ENCODE results near the gene RAB36. TPM values are rescaled to one million over a fixed set of nuclear protein-coding genes. Genes with fewer than 3 reads are reported as not detected.

Gene RAB36
- total and polyA plus RNA-seq, 7 donors, result 0.05 to 0.56 (median 0.23) TPM; not detected in 1

- DNase-seq (no peak), ATAC-seq (no peak)
- 78 to 85% (median 81%) methylated on average over 10 of the region's 10 CpGs for WGBS, 3 donors
- no peak overlapping the region for H3K27ac ChIP-seq
- H3K4me1 ChIP-seq, result no peaks in the 10 kb centered on the region
- H3K27me3 ChIP-seq (ENCODE audit: insufficient read depth in 3 of 3, low read length in 2 of 3), result peaks cover 0 to 7% (median 0%) of the 10 kb centered on the region in 3 donors
- no peak for TF ChIP-seq CTCF (IDR thresholded peaks at IDR 0.05)
- no peak overlapping the region for H3K4me3 ChIP-seq
- intact Hi-C loops (cut with DNase I), result no loop called here
- no peaks in the 10 kb centered on the region for H3K36me3 ChIP-seq (ENCODE audit: insufficient read depth in 1 of 2, low read depth in 1 of 2)
- H3K9me3 ChIP-seq, result no peaks in the 10 kb centered on the region
Observed at GRCh38 chr22:23116506-23117263, 28.6 kb upstream of the RAB36 start.

- no peak for TF ChIP-seq CTCF (IDR thresholded peaks at IDR 0.05)
- no peak overlapping the region for H3K27ac ChIP-seq
- H3K9me3 ChIP-seq, result no peaks in the 10 kb centered on the region
- no peaks in the 10 kb centered on the region for H3K4me1 ChIP-seq
- H3K27me3 ChIP-seq (ENCODE audit: insufficient read depth in 3 of 3, low read length in 2 of 3), result peaks cover 0 to 7% (median 0%) of the 10 kb centered on the region in 3 donors
- H3K36me3 ChIP-seq (ENCODE audit: insufficient read depth in 1 of 2, low read depth in 1 of 2), result no peaks in the 10 kb centered on the region
- WGBS, 3 donors, result 92 to 95% (median 93%) methylated on average over 10 of the region's 10 CpGs
- no peak for ATAC-seq
- H3K4me3 ChIP-seq, result no peak overlapping the region
- intact Hi-C loops (cut with DNase I), result no loop called here
- no peak for DNase-seq
Observed at GRCh38 chr22:23117275-23117674, 28.0 kb upstream of the RAB36 start.

GRCh38 chr22:23117891-23118646, 27.2 kb upstream of the RAB36 start:
- H3K27ac ChIP-seq, result no peak overlapping the region
- DNase-seq (peak in 1 of 2 donors; percentile 40), ATAC-seq (no peak)
- H3K4me1 ChIP-seq, result no peaks in the 10 kb centered on the region
- no peaks in the 10 kb centered on the region for H3K9me3 ChIP-seq
- intact Hi-C loops (cut with DNase I), result no loop called here
- peaks cover 0 to 7% (median 0%) of the 10 kb centered on the region in 3 donors for H3K27me3 ChIP-seq (ENCODE audit: insufficient read depth in 3 of 3, low read length in 2 of 3)
- H3K36me3 ChIP-seq (ENCODE audit: insufficient read depth in 1 of 2, low read depth in 1 of 2), result no peaks in the 10 kb centered on the region
- H3K4me3 ChIP-seq, result no peak overlapping the region
- WGBS, 3 donors, result 60 to 72% (median 60%) methylated on average over 15 of the region's 15 CpGs
- TF ChIP-seq CTCF (IDR thresholded peaks at IDR 0.05), result no peak

- WGBS, 3 donors, result 90 to 93% (median 91%) methylated on average over 7 of the region's 7 CpGs
- ATAC-seq (no peak), DNase-seq (peak in 1 of 2 donors; percentile 36)
- H3K36me3 ChIP-seq (ENCODE audit: insufficient read depth in 1 of 2, low read depth in 1 of 2), result no peaks in the 10 kb centered on the region
- H3K4me3 ChIP-seq, result no peak overlapping the region
- no peaks in the 10 kb centered on the region for H3K9me3 ChIP-seq
- no peaks in the 10 kb centered on the region for H3K4me1 ChIP-seq
- H3K27me3 ChIP-seq (ENCODE audit: insufficient read depth in 3 of 3, low read length in 2 of 3), result peaks cover 0 to 2% (median 0%) of the 10 kb centered on the region in 3 donors
- no peak for TF ChIP-seq CTCF (IDR thresholded peaks at IDR 0.05)
- intact Hi-C loops (cut with DNase I), result no loop called here
- no peak overlapping the region for H3K27ac ChIP-seq
Observed at GRCh38 chr22:23118647-23119493, 26.4 kb upstream of the RAB36 start.

Measured in psoas muscle (tissue), 8 donors.